WI38 (cell line): ENCODE results near the gene AQP1.

ENCODE experiments used
- H3K4me3 ChIP-seq: 2 replicates; pipeline ENCODE4 v1.5.1; 2011; ENCODE audit warnings: low read depth, mild to moderate bottlenecking, control low read depth, low read length
- TF ChIP-seq, protein P1 (sequence below): IDR thresholded peaks from 2 replicates; pipeline ENCODE4 v1.5.1; 2012; ENCODE audit warnings: low read depth, mild to moderate bottlenecking, control low read depth, low read length

AQP1 gene

DNA sequence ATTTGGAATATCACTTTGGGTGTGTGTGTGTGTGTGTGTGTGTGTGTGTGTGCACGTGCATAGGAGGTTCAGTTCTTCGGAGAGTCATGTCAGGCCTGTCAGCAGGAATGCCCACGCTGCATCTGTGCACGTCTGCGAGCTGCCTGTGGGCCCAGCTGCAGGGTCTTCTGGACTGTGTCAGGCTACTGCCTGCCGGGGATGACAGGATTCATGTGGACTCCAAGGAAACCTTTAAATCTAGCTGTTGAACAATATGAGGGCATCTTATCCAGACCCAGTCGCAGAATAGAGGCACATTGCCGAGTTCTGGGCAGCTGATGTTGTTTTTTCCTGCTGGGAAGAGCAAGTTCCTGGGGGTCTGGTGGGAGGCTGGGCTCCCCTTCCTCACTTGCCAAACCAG lies 19.0 kb downstream of the AQP1 start:
- no peak overlapping the region for H3K4me3 ChIP-seq
- TF ChIP-seq, protein P1, sequence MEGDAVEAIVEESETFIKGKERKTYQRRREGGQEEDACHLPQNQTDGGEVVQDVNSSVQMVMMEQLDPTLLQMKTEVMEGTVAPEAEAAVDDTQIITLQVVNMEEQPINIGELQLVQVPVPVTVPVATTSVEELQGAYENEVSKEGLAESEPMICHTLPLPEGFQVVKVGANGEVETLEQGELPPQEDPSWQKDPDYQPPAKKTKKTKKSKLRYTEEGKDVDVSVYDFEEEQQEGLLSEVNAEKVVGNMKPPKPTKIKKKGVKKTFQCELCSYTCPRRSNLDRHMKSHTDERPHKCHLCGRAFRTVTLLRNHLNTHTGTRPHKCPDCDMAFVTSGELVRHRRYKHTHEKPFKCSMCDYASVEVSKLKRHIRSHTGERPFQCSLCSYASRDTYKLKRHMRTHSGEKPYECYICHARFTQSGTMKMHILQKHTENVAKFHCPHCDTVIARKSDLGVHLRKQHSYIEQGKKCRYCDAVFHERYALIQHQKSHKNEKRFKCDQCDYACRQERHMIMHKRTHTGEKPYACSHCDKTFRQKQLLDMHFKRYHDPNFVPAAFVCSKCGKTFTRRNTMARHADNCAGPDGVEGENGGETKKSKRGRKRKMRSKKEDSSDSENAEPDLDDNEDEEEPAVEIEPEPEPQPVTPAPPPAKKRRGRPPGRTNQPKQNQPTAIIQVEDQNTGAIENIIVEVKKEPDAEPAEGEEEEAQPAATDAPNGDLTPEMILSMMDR: no peak

DNA sequence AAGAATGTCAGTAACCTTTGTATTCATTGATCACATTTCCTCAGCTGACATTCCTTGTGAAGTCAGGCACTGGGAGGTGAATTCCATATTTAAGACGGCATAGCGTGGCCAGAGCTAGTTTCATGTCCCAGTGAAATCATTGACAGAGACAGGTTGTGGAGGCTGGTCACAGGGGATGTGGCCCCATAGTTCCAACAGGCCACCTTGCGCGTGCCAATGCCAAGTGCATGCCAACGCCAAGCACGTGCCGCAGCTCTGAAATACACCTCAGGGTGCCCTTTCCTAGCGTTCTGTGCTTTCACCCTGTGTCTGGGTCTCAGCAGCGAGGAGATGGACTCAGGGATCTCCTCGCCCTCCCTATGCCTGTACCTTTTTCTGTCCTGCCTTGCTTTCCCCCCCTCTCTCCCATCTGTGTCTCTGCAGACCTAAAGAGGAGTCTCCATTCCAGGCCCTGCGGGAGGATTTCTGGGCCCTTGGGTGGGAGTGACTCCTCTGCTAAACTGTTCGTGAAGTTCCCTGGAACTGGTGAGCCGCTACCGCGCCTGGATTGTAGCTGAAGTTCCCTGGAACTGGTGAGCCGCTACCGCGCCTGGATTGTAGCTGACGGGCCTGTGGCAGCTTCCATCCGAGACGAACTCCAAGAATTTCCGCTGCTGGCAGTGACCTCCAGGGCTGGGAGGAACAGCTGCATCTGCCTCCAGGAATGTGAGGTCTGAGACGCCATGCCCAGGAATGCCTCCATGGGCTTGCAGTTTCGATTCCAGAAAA lies 19.7 kb downstream of the AQP1 start:
- TF ChIP-seq, protein P1: no peak
- H3K4me3 ChIP-seq: no peak overlapping the region

DNA sequence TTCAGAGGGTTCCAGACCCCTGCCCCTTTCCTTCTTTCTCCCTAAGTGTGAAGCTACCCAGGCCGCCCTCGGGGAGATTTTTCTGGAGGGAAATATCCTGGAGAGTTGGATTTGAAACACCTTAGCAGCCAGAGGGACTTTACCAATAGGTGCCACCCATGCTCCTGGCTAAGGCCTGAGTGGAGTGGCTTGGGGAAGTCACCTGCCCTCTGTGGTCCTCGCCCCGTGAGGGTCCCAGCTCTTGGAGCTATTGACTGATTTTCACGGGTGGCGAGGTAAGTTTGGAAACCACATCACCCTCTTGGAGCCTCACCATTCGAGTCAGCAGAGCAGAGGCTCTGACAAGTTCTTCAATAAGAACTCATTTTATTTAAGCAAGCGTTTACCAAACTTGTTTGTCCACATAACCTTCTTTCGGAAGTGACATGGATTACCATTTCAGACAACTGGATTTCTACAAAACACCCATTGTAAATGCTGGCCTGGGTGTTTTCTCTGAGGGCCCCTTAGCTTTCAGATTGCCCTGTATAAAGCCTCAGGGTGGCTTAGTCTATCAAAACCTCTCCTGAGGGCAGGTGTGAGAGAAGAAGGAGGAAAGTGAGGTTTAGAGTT lies 20.4 kb downstream of the AQP1 start:
- TF ChIP-seq, protein P1: no peak
- no peak overlapping the region for H3K4me3 ChIP-seq

DNA sequence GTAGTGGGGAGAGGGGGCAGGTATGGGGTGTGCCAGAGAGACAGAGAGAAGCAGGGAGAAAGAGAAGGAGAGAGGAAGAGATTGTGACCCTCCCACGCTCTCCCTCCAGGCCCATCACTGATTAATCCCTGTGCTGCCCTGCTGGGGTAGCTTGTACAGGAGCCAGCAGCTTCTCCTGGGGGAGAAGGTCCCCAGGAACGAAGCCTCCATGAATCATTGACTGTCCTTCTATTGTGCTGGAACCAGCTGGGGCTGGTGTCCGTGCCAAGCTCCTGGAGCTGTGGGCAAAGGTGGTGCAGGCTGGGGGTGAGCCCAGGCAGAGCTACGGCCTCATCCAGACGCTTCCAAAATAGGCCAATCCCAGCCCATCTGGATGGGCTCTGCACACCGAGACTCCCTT lies 20.9 kb downstream of the AQP1 start:
- no peak overlapping the region for H3K4me3 ChIP-seq
- TF ChIP-seq, protein P1: no peak

DNA sequence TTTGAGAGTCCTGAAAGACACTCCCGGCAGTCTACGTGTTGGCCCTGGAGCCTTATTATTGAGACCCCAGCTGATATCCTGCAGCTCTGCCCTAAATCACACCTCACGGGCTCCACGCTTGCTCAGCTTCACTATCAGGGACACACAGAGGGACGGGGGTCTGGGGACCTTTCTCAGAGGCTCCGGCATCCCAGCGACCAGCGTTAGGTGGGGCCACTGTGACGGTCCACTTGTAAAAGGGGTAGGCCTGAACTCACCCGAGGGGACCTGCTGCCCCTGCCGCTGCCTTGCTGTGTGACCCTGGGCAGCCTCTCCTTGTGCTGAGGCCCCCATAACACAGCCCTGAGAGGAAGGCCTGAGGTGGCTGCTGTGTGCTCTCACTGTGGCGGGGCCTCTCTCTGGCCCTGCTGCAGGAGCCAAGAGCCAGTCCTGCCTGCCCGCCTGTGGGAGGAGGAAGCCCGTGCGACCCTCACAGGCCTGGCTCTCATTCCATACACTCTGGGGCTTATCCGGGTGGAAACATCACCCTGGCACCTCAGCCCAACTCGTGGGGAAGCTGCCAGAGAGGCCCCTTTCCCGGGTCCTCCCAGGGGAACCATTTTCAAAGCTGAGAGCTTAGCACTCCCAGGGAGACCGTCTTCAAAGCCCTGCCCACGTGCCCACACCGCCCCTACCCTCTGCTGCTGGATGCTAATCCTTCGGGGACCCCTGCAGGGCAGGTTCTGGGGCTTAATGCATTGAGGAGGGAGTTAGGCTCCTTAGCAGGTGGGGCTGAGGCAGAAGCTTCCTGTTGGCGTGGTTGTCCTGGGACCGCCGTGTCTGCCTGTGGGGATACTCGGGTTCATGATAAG lies 21.7 kb downstream of the AQP1 start:
- TF ChIP-seq, protein P1: no peak
- no peak overlapping the region for H3K4me3 ChIP-seq

DNA sequence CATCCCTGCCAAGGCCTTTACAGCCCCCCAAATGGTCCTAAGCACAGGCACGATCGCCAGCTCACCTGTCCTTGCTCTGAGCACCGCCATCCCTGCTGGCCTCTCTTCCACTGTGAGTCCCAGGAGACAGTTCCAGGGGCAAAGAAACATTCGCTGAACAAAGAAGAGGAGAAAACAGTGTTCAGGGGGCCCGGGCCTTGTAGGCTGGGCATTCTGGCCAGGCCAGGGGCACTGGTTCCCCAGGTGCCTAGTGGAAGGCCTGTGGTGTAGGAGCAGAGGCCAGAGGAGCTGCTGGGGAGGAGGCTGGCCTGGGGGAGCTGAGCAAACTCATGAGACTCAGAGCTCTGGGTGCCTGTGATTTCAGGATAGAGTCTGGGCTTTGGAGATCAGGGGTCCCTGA lies 22.6 kb downstream of the AQP1 start:
- no peak overlapping the region for H3K4me3 ChIP-seq
- TF ChIP-seq, protein P1: no peak
